Hepatocyte (in vitro differentiated cells): ENCODE measurements around the gene NRSN2. TPM values are rescaled to one million over a fixed set of nuclear protein-coding genes. Genes with fewer than 3 reads are reported as not detected.

Experiments
- DNase-seq: peaks from one replicate; pipeline ENCODE4 v3.0.0-alpha.2; 2016; ENCODE audit warnings: low spot score
- H2AFZ ChIP-seq: fragments of 200-600 bp; sonication (generic); 2 replicates; pipeline ENCODE4 v1.6.0; 2016; ENCODE audit warnings: antibody characterized with exemption, mild to moderate bottlenecking
- H3K27ac ChIP-seq: fragments of 200-600 bp; sonication (generic); 2 replicates; pipeline ENCODE4 v1.5.1; 2016; ENCODE audit warnings: mild to moderate bottlenecking
- H3K27me3 ChIP-seq: fragments of 200-600 bp; sonication (generic); 2 replicates; pipeline ENCODE4 v1.6.1; 2016
- H3K36me3 ChIP-seq: fragments of 200-600 bp; sonication (generic); replicated peaks from 2 replicates; pipeline ENCODE4 v1.5.1; 2016; ENCODE audit warnings: low read depth; ENCODE audit not compliant: insufficient read depth
- H3K4me1 ChIP-seq: fragments of 200-600 bp; sonication (generic); 2 replicates; pipeline ENCODE4 v1.5.1; 2016; ENCODE audit warnings: mild to moderate bottlenecking, moderate library complexity; ENCODE audit not compliant: insufficient read depth
- H3K4me2 ChIP-seq: fragments of 200-600 bp; sonication (generic); 2 replicates; pipeline ENCODE4 v1.6.0; 2016
- H3K4me3 ChIP-seq: fragments of 200-600 bp; sonication (generic); 2 replicates; pipeline ENCODE4 v1.5.1; 2016; ENCODE audit warnings: mild to moderate bottlenecking
- H3K79me2 ChIP-seq: fragments of 200-600 bp; sonication (generic); 2 replicates; pipeline ENCODE4 v1.6.0; 2017; ENCODE audit warnings: mild to moderate bottlenecking
- H3K9me2 ChIP-seq: fragments of 200-600 bp; sonication (generic); replicated peaks from 2 replicates; pipeline ENCODE4 v1.6.0; 2017; ENCODE audit warnings: mild to moderate bottlenecking; ENCODE audit not compliant: insufficient read depth
- H3K9me3 ChIP-seq: fragments of 200-600 bp; sonication (generic); 2 replicates; pipeline ENCODE4 v1.5.1; 2016; ENCODE audit warnings: low read depth, mild to moderate bottlenecking
- H4K20me1 ChIP-seq: fragments of 200-600 bp; sonication (generic); 2 replicates; pipeline ENCODE4 v1.6.0; 2016; ENCODE audit warnings: mild to moderate bottlenecking; ENCODE audit not compliant: insufficient read depth, poor library complexity, severe bottlenecking
- CTCF ChIP-seq: fragments of 200-600 bp; sonication (generic); IDR thresholded peaks from 2 replicates; pipeline ENCODE4 v1.5.1; 2016; ENCODE audit warnings: antibody characterized with exemption, mild to moderate bottlenecking; ENCODE audit not compliant: poor library complexity
- EZH2 ChIP-seq: fragments of 200-600 bp; sonication (generic); IDR thresholded peaks from 2 replicates; pipeline ENCODE4 v1.6.1; 2016; ENCODE audit warnings: antibody characterized with exemption, mild to moderate bottlenecking, borderline replicate concordance
- EZH2phosphoT487 ChIP-seq: fragments of 200-600 bp; sonication (generic); IDR thresholded peaks from one replicate; pipeline ENCODE4 v1.6.1; 2018; ENCODE audit warnings: antibody characterized with exemption, mild to moderate bottlenecking, low read depth, moderate library complexity; ENCODE audit not compliant: unreplicated experiment, severe bottlenecking
- WGBS: methylation state at CpG from one replicate; pipeline ENCODE4 v1.1.6; 2016; ENCODE audit warnings: low lambda C conversion rate; ENCODE audit errors: missing lambda C conversion rate; 5-methylcytosine and 5-hydroxymethylcytosine counted together
- polyA plus RNA-seq: library from polyadenylated mRNA; unstranded; fragments of >200 nt; fragmentation: Nextera tagmentation; extraction: Ambion mirVana; gene quantifications from 2 replicates; pipeline ENCODE4 v1.2.1, GENCODE V29; 2016
- total RNA-seq: library from RNA; depleted of rRNA; stranded (reverse); fragments of >200 nt; gene quantifications from 2 replicates; pipeline ENCODE4 v1.2.3, GENCODE V29; 2014

NRSN2 gene
- total and polyA plus RNA-seq, 2 experiments from 2014 or later: 29.8 to 68.1 TPM

GRCh38 chr20:404088-404487 is 57.2 kb downstream of the NRSN2 start:
- peaks cover 14% of the 10 kb centered on the region for H3K4me1 ChIP-seq
- H3K4me3 ChIP-seq: no peak overlapping the region
- no peak overlapping the region for H3K27ac ChIP-seq
- no peak for DNase-seq
- no peaks in the 10 kb centered on the region for H3K9me3 ChIP-seq
- 99% methylated on average over 4 of the region's 4 CpGs for WGBS
- H3K27me3 ChIP-seq: no peaks in the 10 kb centered on the region
- no peak overlapping the region for H2AFZ ChIP-seq
- no peaks in the 10 kb centered on the region for H3K9me2 ChIP-seq
- H3K4me2 ChIP-seq: no peak overlapping the region
- TF ChIP-seq CTCF (no peak), EZH2 (no peak), EZH2phosphoT487 (no peak)
- H3K36me3 ChIP-seq: no peaks in the 10 kb centered on the region
- H3K79me2 ChIP-seq: peaks cover 9% of the 10 kb centered on the region
- peaks cover 1% of the 10 kb centered on the region for H4K20me1 ChIP-seq

Other genes starting within 250 kb of the NRSN2 start
- gene DEFB126, start 204.5 kb upstream of the NRSN2 start, total RNA-seq: not detected in 2 replicates
- gene DEFB126, start 204.5 kb upstream of the NRSN2 start, polyA plus RNA-seq: not detected in 2 replicates
- gene DEFB127, start 189.7 kb upstream of the NRSN2 start, total RNA-seq: not detected in 2 replicates
- gene DEFB127, start 189.7 kb upstream of the NRSN2 start, polyA plus RNA-seq: not detected in 2 replicates
- gene DEFB128, start 157.4 kb upstream of the NRSN2 start, total RNA-seq: not detected in 2 replicates
- gene DEFB128, start 157.4 kb upstream of the NRSN2 start, polyA plus RNA-seq: not detected in 2 replicates
- gene DEFB129, start 119.9 kb upstream of the NRSN2 start, total RNA-seq: not detected in 2 replicates
- not detected in 2 replicates for gene DEFB129, start 119.9 kb upstream of the NRSN2 start, polyA plus RNA-seq
- not detected in 2 replicates for gene DEFB132, start 89.4 kb upstream of the NRSN2 start, total RNA-seq
- not detected in 2 replicates for gene DEFB132, start 89.4 kb upstream of the NRSN2 start, polyA plus RNA-seq
- 2.9 and 3.5 TPM in 2 replicates for gene C20orf96, start 56.4 kb upstream of the NRSN2 start, total RNA-seq
- 10.6 and 14.0 TPM in 2 replicates for gene C20orf96, start 56.4 kb upstream of the NRSN2 start, polyA plus RNA-seq
- gene ZCCHC3, start 49.5 kb upstream of the NRSN2 start, total RNA-seq: 27.4 and 30.0 TPM in 2 replicates
- 22.8 and 29.0 TPM in 2 replicates for gene ZCCHC3, start 49.5 kb upstream of the NRSN2 start, polyA plus RNA-seq
- gene SOX12, start 21.6 kb upstream of the NRSN2 start, total RNA-seq: 6.3 and 6.9 TPM in 2 replicates
- 15.4 and 16.2 TPM in 2 replicates for gene SOX12, start 21.6 kb upstream of the NRSN2 start, polyA plus RNA-seq
- gene TRIB3, start 33.6 kb downstream of the NRSN2 start, total RNA-seq: 39.2 and 47.5 TPM in 2 replicates
- gene TRIB3, start 33.6 kb downstream of the NRSN2 start, polyA plus RNA-seq: 43.7 and 45.9 TPM in 2 replicates
- gene RBCK1, start 61.2 kb downstream of the NRSN2 start, total RNA-seq: 56.8 and 76.4 TPM in 2 replicates
- 80.8 and 90.1 TPM in 2 replicates for gene RBCK1, start 61.2 kb downstream of the NRSN2 start, polyA plus RNA-seq
- 29.3 and 32.8 TPM in 2 replicates for gene TBC1D20, start 115.4 kb downstream of the NRSN2 start, total RNA-seq
- 33.9 and 35.8 TPM in 2 replicates for gene TBC1D20, start 115.4 kb downstream of the NRSN2 start, polyA plus RNA-seq
- 157 and 173 TPM in 2 replicates for gene CSNK2A1, start 196.7 kb downstream of the NRSN2 start, total RNA-seq
- 63.9 and 65.6 TPM in 2 replicates for gene CSNK2A1, start 196.7 kb downstream of the NRSN2 start, polyA plus RNA-seq